HepG2 (cell line): ENCODE measurements around the gene SNX3. TPM values are rescaled to one million over a fixed set of nuclear protein-coding genes. Genes with fewer than 3 reads are reported as not detected.

ENCODE experiments used
- AHR ChIP-seq: IDR thresholded peaks from 2 replicates; pipeline ENCODE4 v1.6.1; 2018; ENCODE audit warnings: missing genetic modification reagents, missing compliant biosample characterization
- ARNT ChIP-seq: fragments of 450-650 bp; IDR thresholded peaks from 2 replicates; pipeline ENCODE4 v1.6.1; 2017
- ARNTL ChIP-seq: sonication (generic); formaldehyde crosslinking; IDR thresholded peaks from 2 replicates; pipeline ENCODE4 v1.4.0; 2020; ENCODE audit warnings: mild to moderate bottlenecking, missing genetic modification reagents
- FIP1L1 ChIP-seq: fragments of 200-400 bp; formaldehyde crosslinking; IDR thresholded peaks from 2 replicates; pipeline ENCODE4 v1.6.1; 2018; ENCODE audit warnings: low read depth, mild to moderate bottlenecking, low read length, moderate library complexity, borderline replicate concordance; ENCODE audit not compliant: insufficient read depth
- GTF3A ChIP-seq: sonication (generic); formaldehyde crosslinking; conservative IDR thresholded peaks from 2 replicates; pipeline ENCODE4 v1.4.0; 2020; ENCODE audit warnings: mild to moderate bottlenecking, missing genetic modification reagents
- HNRNPL ChIP-seq: fragments of 200-400 bp; formaldehyde crosslinking; IDR thresholded peaks from 2 replicates; pipeline ENCODE4 v1.6.1; 2017; ENCODE audit warnings: mild to moderate bottlenecking, low read depth, low read length
- ISX ChIP-seq: sonication (generic); formaldehyde crosslinking; conservative IDR thresholded peaks from 2 replicates; pipeline ENCODE4 v1.5.0; 2020; ENCODE audit warnings: missing genetic modification reagents
- POGZ ChIP-seq: sonication (generic); formaldehyde crosslinking; IDR thresholded peaks from 2 replicates; pipeline ENCODE4 v1.4.0; 2020; ENCODE audit warnings: mild to moderate bottlenecking, missing genetic modification reagents
- SATB2 ChIP-seq: sonication (generic); formaldehyde crosslinking; IDR thresholded peaks from 2 replicates; pipeline ENCODE4 v1.5.0; 2020; ENCODE audit warnings: missing genetic modification reagents
- SIX1 ChIP-seq: sonication (generic); formaldehyde crosslinking; IDR thresholded peaks from 2 replicates; pipeline ENCODE4 v1.4.0; 2020; ENCODE audit warnings: missing genetic modification reagents, borderline replicate concordance
- SNAI1 ChIP-seq: sonication (generic); formaldehyde crosslinking; IDR thresholded peaks from 2 replicates; pipeline ENCODE4 v1.5.0; 2020; ENCODE audit warnings: mild to moderate bottlenecking, missing genetic modification reagents, borderline replicate concordance
- SNAPC5 ChIP-seq: sonication (generic); formaldehyde crosslinking; IDR thresholded peaks from 2 replicates; pipeline ENCODE4 v1.8.1; 2023; ENCODE audit warnings: mild to moderate bottlenecking, missing genetic modification reagents, borderline replicate concordance
- SP5 ChIP-seq: IDR thresholded peaks from 2 replicates; pipeline ENCODE4 v1.6.1; 2016; ENCODE audit warnings: low read depth, borderline replicate concordance
- SRY ChIP-seq: sonication (generic); formaldehyde crosslinking; IDR thresholded peaks from 2 replicates; pipeline ENCODE4 v1.8.0; 2022; ENCODE audit warnings: mild to moderate bottlenecking, missing genetic modification reagents
- STAT5B ChIP-seq: sonication (generic); formaldehyde crosslinking; IDR thresholded peaks from 2 replicates; pipeline ENCODE4 v1.4.0; 2020; ENCODE audit warnings: missing genetic modification reagents
- WIZ ChIP-seq: sonication (generic); formaldehyde crosslinking; IDR thresholded peaks from 2 replicates; pipeline ENCODE4 v1.5.1; 2020; ENCODE audit warnings: mild to moderate bottlenecking, missing genetic modification reagents
- ZBTB3 ChIP-seq: sonication (generic); formaldehyde crosslinking; IDR thresholded peaks from 2 replicates; pipeline ENCODE4 v1.4.0; 2020; ENCODE audit warnings: low read depth, mild to moderate bottlenecking, moderate library complexity, missing genetic modification reagents, borderline replicate concordance
- ZBTB8A ChIP-seq: sonication (generic); formaldehyde crosslinking; IDR thresholded peaks from 2 replicates; pipeline ENCODE4 v1.4.0; 2020; ENCODE audit warnings: mild to moderate bottlenecking, low read depth, missing genetic modification reagents, borderline replicate concordance
- ZKSCAN8 ChIP-seq: IDR thresholded peaks from 2 replicates; pipeline ENCODE4 v1.6.1; 2016; ENCODE audit warnings: borderline replicate concordance, missing genetic modification reagents, missing compliant biosample characterization
- ZMYM4 ChIP-seq: sonication (generic); formaldehyde crosslinking; IDR thresholded peaks from 2 replicates; pipeline ENCODE4 v1.8.1; 2023; ENCODE audit warnings: mild to moderate bottlenecking, missing genetic modification reagents
- ZNF121 ChIP-seq: sonication (generic); formaldehyde crosslinking; IDR thresholded peaks from 2 replicates; pipeline ENCODE4 v1.5.0; 2020; ENCODE audit warnings: mild to moderate bottlenecking, missing genetic modification reagents
- ZNF124 ChIP-seq: sonication (generic); formaldehyde crosslinking; IDR thresholded peaks from 2 replicates; pipeline ENCODE4 v1.4.0; 2020; ENCODE audit warnings: missing genetic modification reagents
- ZNF143 ChIP-seq: sonication (generic); formaldehyde crosslinking; IDR thresholded peaks from 2 replicates; pipeline ENCODE4 v1.4.0; 2020; ENCODE audit warnings: missing genetic modification reagents
- ZNF383 ChIP-seq: sonication (generic); formaldehyde crosslinking; IDR thresholded peaks from 2 replicates; pipeline ENCODE4 v1.4.0; 2020; ENCODE audit warnings: missing genetic modification reagents, mild to moderate bottlenecking, borderline replicate concordance
- ZNF484 ChIP-seq: sonication (generic); formaldehyde crosslinking; IDR thresholded peaks from 2 replicates; pipeline ENCODE4 v1.5.1; 2020; ENCODE audit warnings: mild to moderate bottlenecking, low read depth, missing genetic modification reagents, borderline replicate concordance
- ZNF546 ChIP-seq: sonication (generic); formaldehyde crosslinking; conservative IDR thresholded peaks from 2 replicates; pipeline ENCODE4 v1.8.1; 2023; ENCODE audit warnings: mild to moderate bottlenecking, missing genetic modification reagents
- ZNF562 ChIP-seq: sonication (generic); formaldehyde crosslinking; IDR thresholded peaks from 2 replicates; pipeline ENCODE4 v1.8.0; 2022; ENCODE audit warnings: missing genetic modification reagents, borderline replicate concordance
- ZNF670 ChIP-seq: sonication (generic); formaldehyde crosslinking; IDR thresholded peaks from 2 replicates; pipeline ENCODE4 v1.8.0; 2022; ENCODE audit warnings: mild to moderate bottlenecking, missing genetic modification reagents, borderline replicate concordance
- ZNF878 ChIP-seq: sonication (generic); formaldehyde crosslinking; IDR thresholded peaks from 2 replicates; pipeline ENCODE4 v1.8.1; 2023; ENCODE audit warnings: mild to moderate bottlenecking, missing genetic modification reagents, moderate library complexity
- polyA plus RNA-seq, 8 experiments: library from polyadenylated mRNA; depleted of rRNA in 3 of 8; stranded (reverse) in 7 of 8; unstranded in 1 of 8; fragments of >200 nt; fragmentation: Illumina TruSeq in 4 of 8; extraction: Trizol in 4 of 8; gene quantifications; 2 replicates each; pipeline versions ENCODE4 v1.2.1 to v1.2.3, GENCODE V29; 2011 to 2016; ENCODE audit warnings: low read depth in 4 of 8, missing spikeins in 1 of 8, mixed read lengths in 1 of 8; ENCODE audit not compliant: insufficient read depth in 1 of 8
- total RNA-seq, 5 experiments: library from RNA; depleted of rRNA; stranded (reverse); fragments of >200 nt; fragmentation: Illumina TruSeq; extraction: Trizol; gene quantifications; 2 replicates each; pipeline ENCODE4 v1.2.3, GENCODE V29; 2016; ENCODE audit warnings: low read depth in 1 of 5
- TF ChIP-seq, protein P1 (sequence below): sonication (generic); formaldehyde crosslinking; IDR thresholded peaks from 2 replicates; pipeline ENCODE4 v1.4.0; 2020; ENCODE audit warnings: missing genetic modification reagents, borderline replicate concordance

The SNX3 gene
- total and polyA plus RNA-seq, 2 of the 13 experiments (the other 11 are each of a cell fraction or from before 2014, with no cell fraction given): 84.9 to 226 TPM

- TF ChIP-seq GTF3A: peak; percentile 39; the same call in 1 of the 2 replicates
- TF ChIP-seq WIZ (CRISPR knock-in tag): peak; percentile 85; the same call in 1 of the 2 replicates
- peak; percentile 97 for TF ChIP-seq ZNF143 (CRISPR knock-in tag)
- peak; percentile 50; the same call in 1 of the 2 replicates for TF ChIP-seq SNAPC5 (CRISPR knock-in tag)
- TF ChIP-seq SATB2: peak; percentile 52; the same call in 1 of the 2 replicates
- TF ChIP-seq AHR (CRISPR knock-in tag): no peak
- no peak for TF ChIP-seq FIP1L1
- TF ChIP-seq ARNTL: 0 out of 2 replicates have a peak, but pooled peaks have one; percentile 59
- peak; percentile 77 for TF ChIP-seq SP5 (CRISPR knock-in tag)
- 0 out of 2 replicates have a peak, but pooled peaks have one; percentile 29 for TF ChIP-seq ZNF383 (CRISPR knock-in tag)
- TF ChIP-seq ZNF124: no peak
- peak; percentile 70 for TF ChIP-seq ZMYM4 (CRISPR knock-in tag)
- TF ChIP-seq ZNF546 (CRISPR knock-in tag): peak; percentile 66; the same call in 1 of the 2 replicates
- no peak for TF ChIP-seq ZBTB3
- peak; percentile 76; the same call in 1 of the 2 replicates for TF ChIP-seq SRY (CRISPR knock-in tag)
- TF ChIP-seq, protein P1, sequence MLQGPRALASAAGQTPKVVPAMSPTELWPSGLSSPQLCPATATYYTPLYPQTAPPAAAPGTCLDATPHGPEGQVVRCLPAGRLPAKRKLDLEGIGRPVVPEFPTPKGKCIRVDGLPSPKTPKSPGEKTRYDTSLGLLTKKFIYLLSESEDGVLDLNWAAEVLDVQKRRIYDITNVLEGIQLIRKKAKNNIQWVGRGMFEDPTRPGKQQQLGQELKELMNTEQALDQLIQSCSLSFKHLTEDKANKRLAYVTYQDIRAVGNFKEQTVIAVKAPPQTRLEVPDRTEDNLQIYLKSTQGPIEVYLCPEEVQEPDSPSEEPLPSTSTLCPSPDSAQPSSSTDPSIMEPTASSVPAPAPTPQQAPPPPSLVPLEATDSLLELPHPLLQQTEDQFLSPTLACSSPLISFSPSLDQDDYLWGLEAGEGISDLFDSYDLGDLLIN (CRISPR knock-in tag): peak; percentile 35; the same call in 1 of the 2 replicates
- peak; percentile 32 for TF ChIP-seq STAT5B
- TF ChIP-seq SNAI1 (CRISPR knock-in tag): 0 out of 2 replicates have a peak, but pooled peaks have one; percentile 49
- no peak for TF ChIP-seq SIX1 (CRISPR knock-in tag)
- TF ChIP-seq POGZ (CRISPR knock-in tag): peak; percentile 71; the same call in 1 of the 2 replicates
- no peak for TF ChIP-seq ARNT
- TF ChIP-seq ZNF484 (CRISPR knock-in tag): no peak
- TF ChIP-seq HNRNPL: peak; percentile 52; the same call in 1 of the 2 replicates
- no peak for TF ChIP-seq ZNF562
- no peak; the same call in 1 of the 2 replicates for TF ChIP-seq ZNF878 (CRISPR knock-in tag)
- TF ChIP-seq ISX (CRISPR knock-in tag): peak; percentile 89
- TF ChIP-seq ZNF670 (CRISPR knock-in tag): peak; percentile 95; the same call in 1 of the 2 replicates
- 0 out of 2 replicates have a peak, but pooled peaks have one; percentile 49 for TF ChIP-seq ZKSCAN8
- TF ChIP-seq ZBTB8A: no peak
- TF ChIP-seq ZNF121 (CRISPR knock-in tag): no peak
Measured at GRCh38 chr6:108294727-108295625, 34.1 kb upstream of the SNX3 start, which contains the start of gene AFG1L (continued).
